Prostate gland (tissue), 2 donors: Measurements from ENCODE around the gene CPLX1.

Experiments used
- POLR2A ChIP-seq: fragments of 450-650 bp; IDR thresholded peaks from one replicate; pipeline ENCODE4 v1.6.1; 2016; ENCODE audit warnings: antibody characterized with exemption, mild to moderate bottlenecking
- TF ChIP-seq, protein P1 (sequence below), 4 experiments: fragments of 200-600 bp in 2 of 4; fragments of 450-650 bp in 2 of 4; sonication (generic) in 2 of 4; IDR thresholded peaks; 1 replicate in 3 of 4; 2 replicates in 1 of 4; pipeline ENCODE4 v1.5.1; 2016 to 2019; ENCODE audit warnings: antibody characterized with exemption in 4 of 4, mild to moderate bottlenecking in 2 of 4, moderate library complexity in 2 of 4

DNA sequence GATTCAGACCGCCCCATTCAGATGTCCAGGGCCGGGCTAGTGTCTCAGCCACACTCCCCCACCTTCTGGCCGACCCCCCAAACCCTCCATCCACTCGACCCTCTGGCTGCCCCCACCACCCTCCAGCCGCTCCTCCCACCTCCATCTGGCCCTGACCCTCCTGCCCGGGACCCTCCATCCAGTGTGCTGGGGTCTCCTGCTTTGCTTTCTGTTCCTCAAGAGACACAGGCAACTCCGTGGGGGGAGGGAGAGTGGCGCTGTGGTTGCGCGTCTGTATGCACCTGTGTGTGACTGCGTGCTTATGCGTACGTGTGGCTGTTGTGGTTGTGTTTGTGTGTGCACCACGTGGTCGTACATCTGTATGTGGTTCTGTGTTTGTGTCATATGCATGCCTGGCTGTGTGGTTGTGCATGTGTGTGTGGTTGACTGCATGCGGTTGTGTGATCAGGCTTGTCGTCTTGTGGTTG lies 33.3 kb downstream of the CPLX1 start:
- TF ChIP-seq, protein P1, sequence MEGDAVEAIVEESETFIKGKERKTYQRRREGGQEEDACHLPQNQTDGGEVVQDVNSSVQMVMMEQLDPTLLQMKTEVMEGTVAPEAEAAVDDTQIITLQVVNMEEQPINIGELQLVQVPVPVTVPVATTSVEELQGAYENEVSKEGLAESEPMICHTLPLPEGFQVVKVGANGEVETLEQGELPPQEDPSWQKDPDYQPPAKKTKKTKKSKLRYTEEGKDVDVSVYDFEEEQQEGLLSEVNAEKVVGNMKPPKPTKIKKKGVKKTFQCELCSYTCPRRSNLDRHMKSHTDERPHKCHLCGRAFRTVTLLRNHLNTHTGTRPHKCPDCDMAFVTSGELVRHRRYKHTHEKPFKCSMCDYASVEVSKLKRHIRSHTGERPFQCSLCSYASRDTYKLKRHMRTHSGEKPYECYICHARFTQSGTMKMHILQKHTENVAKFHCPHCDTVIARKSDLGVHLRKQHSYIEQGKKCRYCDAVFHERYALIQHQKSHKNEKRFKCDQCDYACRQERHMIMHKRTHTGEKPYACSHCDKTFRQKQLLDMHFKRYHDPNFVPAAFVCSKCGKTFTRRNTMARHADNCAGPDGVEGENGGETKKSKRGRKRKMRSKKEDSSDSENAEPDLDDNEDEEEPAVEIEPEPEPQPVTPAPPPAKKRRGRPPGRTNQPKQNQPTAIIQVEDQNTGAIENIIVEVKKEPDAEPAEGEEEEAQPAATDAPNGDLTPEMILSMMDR (IDR thresholded peaks at IDR 0.05) = no peak
- TF ChIP-seq POLR2A = no peak
